Hepatocyte (in vitro differentiated cells): Measurements from ENCODE around the gene PDP2.

ENCODE experiments used
- EZH2phosphoT487 ChIP-seq: fragments of 200-600 bp; sonication (generic); IDR thresholded peaks from one replicate; pipeline ENCODE4 v1.6.1; 2018; ENCODE audit warnings: antibody characterized with exemption, mild to moderate bottlenecking, low read depth, moderate library complexity; ENCODE audit not compliant: unreplicated experiment, severe bottlenecking
- TF ChIP-seq, protein P1 (sequence below): fragments of 200-600 bp; sonication (generic); IDR thresholded peaks from 2 replicates; pipeline ENCODE4 v1.5.1; 2016; ENCODE audit warnings: antibody characterized with exemption, mild to moderate bottlenecking; ENCODE audit not compliant: poor library complexity

DNA sequence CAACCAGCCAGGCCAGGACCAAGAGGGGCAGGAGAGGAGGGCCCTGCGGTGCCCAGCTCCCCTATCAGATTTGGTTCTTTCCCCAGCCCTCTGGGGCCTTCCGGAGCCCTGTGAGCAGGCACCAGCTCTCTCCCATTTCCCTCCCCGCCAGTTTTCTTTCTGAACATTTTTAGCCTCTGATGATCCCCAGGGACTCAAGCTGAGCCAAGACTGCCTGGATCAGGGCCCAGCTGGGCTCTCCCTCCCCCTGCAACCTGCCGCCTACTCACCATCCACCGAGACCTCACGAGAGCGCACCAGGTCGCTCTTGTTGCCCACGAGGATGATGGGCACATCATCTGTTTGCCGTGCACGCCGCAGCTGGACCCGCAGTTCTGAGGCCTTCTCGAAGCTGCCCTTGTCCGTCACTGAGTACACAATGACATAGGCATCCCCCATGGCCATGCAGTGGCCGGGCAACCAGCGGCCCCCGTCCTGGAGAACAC is 43.0 kb downstream of the PDP2 start:
- no peak for TF ChIP-seq EZH2phosphoT487
- TF ChIP-seq, protein P1, sequence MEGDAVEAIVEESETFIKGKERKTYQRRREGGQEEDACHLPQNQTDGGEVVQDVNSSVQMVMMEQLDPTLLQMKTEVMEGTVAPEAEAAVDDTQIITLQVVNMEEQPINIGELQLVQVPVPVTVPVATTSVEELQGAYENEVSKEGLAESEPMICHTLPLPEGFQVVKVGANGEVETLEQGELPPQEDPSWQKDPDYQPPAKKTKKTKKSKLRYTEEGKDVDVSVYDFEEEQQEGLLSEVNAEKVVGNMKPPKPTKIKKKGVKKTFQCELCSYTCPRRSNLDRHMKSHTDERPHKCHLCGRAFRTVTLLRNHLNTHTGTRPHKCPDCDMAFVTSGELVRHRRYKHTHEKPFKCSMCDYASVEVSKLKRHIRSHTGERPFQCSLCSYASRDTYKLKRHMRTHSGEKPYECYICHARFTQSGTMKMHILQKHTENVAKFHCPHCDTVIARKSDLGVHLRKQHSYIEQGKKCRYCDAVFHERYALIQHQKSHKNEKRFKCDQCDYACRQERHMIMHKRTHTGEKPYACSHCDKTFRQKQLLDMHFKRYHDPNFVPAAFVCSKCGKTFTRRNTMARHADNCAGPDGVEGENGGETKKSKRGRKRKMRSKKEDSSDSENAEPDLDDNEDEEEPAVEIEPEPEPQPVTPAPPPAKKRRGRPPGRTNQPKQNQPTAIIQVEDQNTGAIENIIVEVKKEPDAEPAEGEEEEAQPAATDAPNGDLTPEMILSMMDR: no peak
